ENCODE measurements around the gene TRIP12.

TRIP12 gene

DNA sequence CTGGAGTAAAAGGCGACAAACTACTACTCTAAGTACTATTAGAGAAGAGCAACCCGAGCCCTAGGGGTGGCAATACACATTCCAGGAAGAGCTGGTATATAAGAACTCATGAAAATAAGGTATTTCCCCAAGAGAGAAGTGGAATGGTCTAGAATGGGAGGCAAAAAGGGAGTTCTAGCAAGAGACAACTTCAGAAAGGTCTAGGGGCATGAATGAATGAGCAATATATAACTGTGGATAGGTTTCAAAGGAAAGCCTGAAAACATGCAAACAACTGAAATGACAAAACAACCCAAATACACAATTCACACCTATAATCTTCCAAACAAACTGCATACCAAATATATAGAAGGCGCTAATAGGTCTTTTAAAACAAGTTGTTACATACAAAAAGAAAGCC lies 22.2 kb downstream of the TRIP12 start:
- Histone ChIP-seq H3K4me1 (ENCODE audit: control insufficient read depth, insufficient read depth, low read length) (peaks cover 14% of the 10 kb centered on the region), H3K27ac (ENCODE audit: low read depth, low read length) (no peak overlapping the region), H3K9me3 (ENCODE audit: control insufficient read depth, insufficient read depth, low read length) (no peaks in the 10 kb centered on the region), H3K4me3 (ENCODE audit: low read depth, low read length) (no peak overlapping the region), H3K36me3 (ENCODE audit: control insufficient read depth, insufficient read depth, low read length) (peaks cover 7% of the 10 kb centered on the region; the same call in 1 of the 2 replicates), H3K9ac (ENCODE audit: low read depth, low read length) (no peak overlapping the region), H3K27me3 (ENCODE audit: control insufficient read depth, insufficient read depth, low read length) (no peaks in the 10 kb centered on the region)

DNA sequence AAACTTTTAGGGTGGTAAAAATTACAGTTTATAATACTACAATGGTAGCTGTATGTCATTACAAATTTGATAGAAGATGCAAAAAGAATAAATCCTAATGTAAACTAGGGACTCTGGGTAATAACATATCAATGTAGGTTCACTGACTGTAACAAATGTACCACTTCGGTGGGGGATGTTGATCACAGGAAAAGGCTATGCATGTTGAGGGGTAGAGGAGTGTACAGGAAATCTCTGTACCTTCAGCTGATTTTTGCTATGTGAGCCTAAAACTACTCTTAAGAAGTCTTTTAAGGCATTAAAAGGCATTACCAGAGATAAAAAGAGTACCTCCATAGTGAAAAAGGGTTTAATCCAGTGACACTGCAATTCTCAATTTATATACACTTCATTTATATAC lies 25.0 kb downstream of the TRIP12 start:
- no peaks in the 10 kb centered on the region; the same call in 1 of the 2 replicates for H3K36me3 ChIP-seq (ENCODE audit: control insufficient read depth, insufficient read depth, low read length)

GRCh38 chr2:229889023-229889422 lies 32.8 kb downstream of the TRIP12 start:
- no peaks in the 10 kb centered on the region for H3K4me1 ChIP-seq (ENCODE audit: control insufficient read depth, insufficient read depth, low read length)
- H3K9ac ChIP-seq (ENCODE audit: low read depth, low read length), result no peak overlapping the region
- no peaks in the 10 kb centered on the region for H3K27me3 ChIP-seq (ENCODE audit: control insufficient read depth, insufficient read depth, low read length)
- H3K36me3 ChIP-seq (ENCODE audit: control insufficient read depth, insufficient read depth, low read length), result no peaks in the 10 kb centered on the region; the same call in 1 of the 2 replicates
- no peak overlapping the region for H3K27ac ChIP-seq (ENCODE audit: low read depth, low read length)
- no peaks in the 10 kb centered on the region for H3K9me3 ChIP-seq (ENCODE audit: control insufficient read depth, insufficient read depth, low read length)
- no peak overlapping the region for H3K4me3 ChIP-seq (ENCODE audit: low read depth, low read length)

More for the DNA sequence above, 25.0 kb downstream of the TRIP12 start:
- Histone ChIP-seq H3K27me3 (ENCODE audit: control insufficient read depth, insufficient read depth, low read length) (no peaks in the 10 kb centered on the region), H3K9ac (ENCODE audit: low read depth, low read length) (no peak overlapping the region), H3K27ac (ENCODE audit: low read depth, low read length) (no peak overlapping the region), H3K4me1 (ENCODE audit: control insufficient read depth, insufficient read depth, low read length) (peaks cover 9% of the 10 kb centered on the region), H3K4me3 (ENCODE audit: low read depth, low read length) (no peak overlapping the region), H3K9me3 (ENCODE audit: control insufficient read depth, insufficient read depth, low read length) (no peaks in the 10 kb centered on the region)

GRCh38 chr2:229888031-229888430 lies 33.8 kb downstream of the TRIP12 start:
- Histone ChIP-seq H3K27me3 (ENCODE audit: control insufficient read depth, insufficient read depth, low read length) (no peaks in the 10 kb centered on the region), H3K4me1 (ENCODE audit: control insufficient read depth, insufficient read depth, low read length) (peaks cover 2% of the 10 kb centered on the region; the same call in 1 of the 2 replicates), H3K4me3 (ENCODE audit: low read depth, low read length) (no peak overlapping the region), H3K9me3 (ENCODE audit: control insufficient read depth, insufficient read depth, low read length) (no peaks in the 10 kb centered on the region), H3K9ac (ENCODE audit: low read depth, low read length) (no peak overlapping the region), H3K27ac (ENCODE audit: low read depth, low read length) (no peak overlapping the region), H3K36me3 (ENCODE audit: control insufficient read depth, insufficient read depth, low read length) (no peaks in the 10 kb centered on the region; the same call in 1 of the 2 replicates)

- Histone ChIP-seq H3K27ac (ENCODE audit: low read depth, low read length) (no peak overlapping the region), H3K36me3 (ENCODE audit: control insufficient read depth, insufficient read depth, low read length) (no peaks in the 10 kb centered on the region), H3K4me1 (ENCODE audit: control insufficient read depth, insufficient read depth, low read length) (peaks cover 6% of the 10 kb centered on the region; the same call in 1 of the 2 replicates), H3K27me3 (ENCODE audit: control insufficient read depth, insufficient read depth, low read length) (no peaks in the 10 kb centered on the region), H3K9me3 (ENCODE audit: control insufficient read depth, insufficient read depth, low read length) (no peaks in the 10 kb centered on the region), H3K9ac (ENCODE audit: low read depth, low read length) (no peak overlapping the region), H3K4me3 (ENCODE audit: low read depth, low read length) (no peak overlapping the region)
These were observed 34.4 kb downstream of the TRIP12 start for GRCh38 chr2:229887441-229887840.

DNA sequence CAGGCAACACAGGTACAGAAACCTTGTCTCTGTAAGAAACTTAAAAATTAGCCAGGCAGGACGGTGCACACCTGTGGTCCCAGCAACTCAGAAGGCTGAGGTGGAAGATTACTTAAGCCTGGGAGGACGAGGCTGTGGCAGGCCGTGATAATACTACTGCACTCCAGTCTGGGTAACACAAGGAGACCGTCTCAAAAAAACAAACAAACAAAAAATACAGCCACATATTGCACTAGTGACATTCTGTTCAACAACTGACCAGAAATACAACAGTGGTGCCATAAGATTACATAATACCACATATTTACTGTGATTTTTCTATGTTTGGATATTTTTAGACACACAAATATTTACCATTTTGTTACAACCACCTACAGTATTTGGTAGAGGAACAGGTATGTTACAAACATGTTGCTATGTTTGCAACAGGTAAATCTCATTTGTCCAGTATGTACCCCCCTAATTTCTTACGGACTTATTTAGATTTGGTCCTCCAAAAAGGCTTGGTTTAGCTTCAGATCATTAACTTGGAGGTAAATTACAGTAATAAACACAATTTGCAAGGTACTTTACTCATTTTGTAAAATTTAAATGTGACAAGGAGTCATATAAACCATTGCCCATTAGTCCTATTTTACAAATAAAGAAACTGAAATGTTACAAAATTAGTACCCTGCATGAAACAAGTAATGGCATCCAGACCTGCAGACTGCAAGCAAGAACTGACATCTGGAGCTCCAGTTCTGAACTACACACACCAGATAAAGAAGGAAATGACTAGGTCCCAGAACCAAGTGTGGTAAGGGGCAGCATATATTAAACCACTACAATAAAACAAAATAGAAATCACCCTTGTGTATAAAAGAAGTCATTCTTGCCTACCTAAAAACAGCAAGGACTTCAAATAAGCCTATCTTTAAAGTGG lies 36.8 kb downstream of the TRIP12 start:
- Histone ChIP-seq H3K36me3 (ENCODE audit: control insufficient read depth, insufficient read depth, low read length) (peaks cover 8% of the 10 kb centered on the region; the same call in 1 of the 2 replicates), H3K27me3 (ENCODE audit: control insufficient read depth, insufficient read depth, low read length) (no peaks in the 10 kb centered on the region), H3K4me3 (ENCODE audit: low read depth, low read length) (no peak overlapping the region), H3K27ac (ENCODE audit: low read depth, low read length) (no peak overlapping the region), H3K4me1 (ENCODE audit: control insufficient read depth, insufficient read depth, low read length) (peaks cover 6% of the 10 kb centered on the region; the same call in 1 of the 2 replicates), H3K9ac (ENCODE audit: low read depth, low read length) (no peak overlapping the region), H3K9me3 (ENCODE audit: control insufficient read depth, insufficient read depth, low read length) (no peaks in the 10 kb centered on the region)

DNA sequence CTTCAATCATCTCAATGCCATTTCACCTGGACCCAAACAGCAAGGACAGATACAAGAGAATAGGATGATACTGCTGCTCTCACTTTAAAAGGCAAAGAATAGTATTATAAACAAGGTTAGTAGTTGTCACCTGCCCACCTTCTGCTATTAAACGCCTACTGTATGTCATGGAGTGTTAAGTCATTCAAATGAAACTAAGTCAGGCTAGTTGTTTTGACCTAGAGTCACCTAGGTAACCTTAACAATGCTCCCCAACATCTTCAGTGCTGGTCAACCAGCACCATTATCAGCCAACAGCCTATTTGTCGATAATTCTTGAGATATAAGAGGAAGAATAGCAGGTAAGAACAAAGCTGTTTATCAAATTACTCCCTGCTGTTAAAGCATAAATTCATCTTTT lies 39.2 kb downstream of the TRIP12 start:
- Histone ChIP-seq H3K9me3 (ENCODE audit: control insufficient read depth, insufficient read depth, low read length) (no peaks in the 10 kb centered on the region), H3K4me1 (ENCODE audit: control insufficient read depth, insufficient read depth, low read length) (peaks cover 6% of the 10 kb centered on the region; the same call in 1 of the 2 replicates), H3K27me3 (ENCODE audit: control insufficient read depth, insufficient read depth, low read length) (no peaks in the 10 kb centered on the region), H3K36me3 (ENCODE audit: control insufficient read depth, insufficient read depth, low read length) (peaks cover 28% of the 10 kb centered on the region), H3K4me3 (ENCODE audit: low read depth, low read length) (no peak overlapping the region), H3K9ac (ENCODE audit: low read depth, low read length) (no peak overlapping the region), H3K27ac (ENCODE audit: low read depth, low read length) (no peak overlapping the region)

- no peak overlapping the region for H3K9ac ChIP-seq (ENCODE audit: low read depth, low read length)
- no peak overlapping the region for H3K27ac ChIP-seq (ENCODE audit: low read depth, low read length)
- H3K27me3 ChIP-seq (ENCODE audit: control insufficient read depth, insufficient read depth, low read length), result no peaks in the 10 kb centered on the region
- H3K4me1 ChIP-seq (ENCODE audit: control insufficient read depth, insufficient read depth, low read length), result peaks cover 6% of the 10 kb centered on the region; the same call in 1 of the 2 replicates
- no peaks in the 10 kb centered on the region for H3K9me3 ChIP-seq (ENCODE audit: control insufficient read depth, insufficient read depth, low read length)
- H3K36me3 ChIP-seq (ENCODE audit: control insufficient read depth, insufficient read depth, low read length), result peaks cover 36% of the 10 kb centered on the region
- H3K4me3 ChIP-seq (ENCODE audit: low read depth, low read length), result no peak overlapping the region
These were observed 40.8 kb downstream of the TRIP12 start for GRCh38 chr2:229880892-229881586.

- peaks cover 36% of the 10 kb centered on the region for H3K36me3 ChIP-seq (ENCODE audit: control insufficient read depth, insufficient read depth, low read length)
- H3K9me3 ChIP-seq (ENCODE audit: control insufficient read depth, insufficient read depth, low read length), result no peaks in the 10 kb centered on the region
- peaks cover 6% of the 10 kb centered on the region; the same call in 1 of the 2 replicates for H3K4me1 ChIP-seq (ENCODE audit: control insufficient read depth, insufficient read depth, low read length)
These were observed 42.4 kb downstream of the TRIP12 start for GRCh38 chr2:229879191-229879950.

DNA sequence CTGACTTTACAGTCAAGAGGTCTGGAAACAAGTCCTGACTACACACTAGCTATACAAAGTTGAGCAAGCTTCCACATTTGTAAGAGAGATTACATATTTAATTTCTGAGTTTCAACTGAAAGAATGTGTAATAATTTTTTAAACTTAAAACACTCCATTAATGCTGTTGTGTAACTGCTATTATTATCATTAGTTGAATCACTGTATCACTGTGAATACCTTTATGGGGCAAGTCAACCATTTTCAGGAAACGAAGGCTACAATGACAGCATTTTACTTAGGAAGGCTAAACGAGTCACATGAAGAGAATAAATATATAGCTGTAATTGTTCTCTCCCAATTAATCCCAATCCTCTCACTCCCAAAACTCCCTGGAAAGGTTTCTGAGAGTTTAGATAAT lies 46.3 kb downstream of the TRIP12 start:
- Histone ChIP-seq H3K36me3 (ENCODE audit: control insufficient read depth, insufficient read depth, low read length) (peaks cover 35% of the 10 kb centered on the region), H3K4me1 (ENCODE audit: control insufficient read depth, insufficient read depth, low read length) (no peaks in the 10 kb centered on the region)

More at GRCh38 chr2:229879191-229879950, 42.4 kb downstream of the TRIP12 start:
- Histone ChIP-seq H3K9ac (ENCODE audit: low read depth, low read length) (no peak overlapping the region), H3K4me3 (ENCODE audit: low read depth, low read length) (no peak overlapping the region), H3K27me3 (ENCODE audit: control insufficient read depth, insufficient read depth, low read length) (no peaks in the 10 kb centered on the region), H3K27ac (ENCODE audit: low read depth, low read length) (no peak overlapping the region)

More for the DNA sequence above, 46.3 kb downstream of the TRIP12 start:
- Histone ChIP-seq H3K27me3 (ENCODE audit: control insufficient read depth, insufficient read depth, low read length) (no peaks in the 10 kb centered on the region), H3K27ac (ENCODE audit: low read depth, low read length) (no peak overlapping the region), H3K4me3 (ENCODE audit: low read depth, low read length) (no peak overlapping the region), H3K9me3 (ENCODE audit: control insufficient read depth, insufficient read depth, low read length) (no peaks in the 10 kb centered on the region), H3K9ac (ENCODE audit: low read depth, low read length) (no peak overlapping the region)
